Dermis lymphatic vessel endothelial cell (primary cell): ENCODE measurements around the gene VAMP5. TPM values are rescaled to one million over a fixed set of nuclear protein-coding genes. Genes with fewer than 3 reads are reported as not detected.

Experiments used
- total RNA-seq: library from RNA; depleted of rRNA; stranded (reverse); fragments of >200 nt; gene quantifications from 2 replicates; pipeline ENCODE4 v1.2.1, GENCODE V29; 2014

Gene VAMP5
- total RNA-seq, result 89.0 and 119 TPM in 2 replicates

GRCh38 chr2:85584354-85584856, at the start of gene VAMP5:
Gene VAMP5, plus strand, starts transcription at chr2:85584431. Its CDS starts 60 bp downstream, at chr2:85584491.

GRCh38 chr2:85538507-85539360, 45.5 kb upstream of the VAMP5 start, which contains the start of gene MAT2A:
Gene MAT2A, plus strand, starts transcription at chr2:85539168. Its CDS starts 120 bp downstream, at chr2:85539288.

GRCh38 chr2:85561280-85562212, 22.7 kb upstream of the VAMP5 start, which contains the start of gene GGCX:
Gene GGCX, minus strand, starts transcription at chr2:85561493. Its CDS starts 65 bp downstream, at chr2:85561428.

GRCh38 chr2:85577386-85578242, 6.6 kb upstream of the VAMP5 start, which contains the start of gene VAMP8:
Gene VAMP8, plus strand, starts transcription at chr2:85577586. Its CDS starts 61 bp downstream, at chr2:85577647.

GRCh38 chr2:85595301-85596025, 11.2 kb downstream of the VAMP5 start, which contains the start of gene RNF181:
Gene RNF181, plus strand, starts transcription at chr2:85595745. Its CDS starts 19 bp downstream, at chr2:85595764.

GRCh38 chr2:85602476-85603234, 18.4 kb downstream of the VAMP5 start, which contains the start of gene TMEM150A:
Gene TMEM150A, minus strand, starts transcription at chr2:85602698. Its CDS starts 750 bp downstream, at chr2:85601948.

GRCh38 chr2:85611705-85612587, 27.7 kb downstream of the VAMP5 start, which contains the start of gene C2orf68:
Gene C2orf68, minus strand, starts transcription at chr2:85612066. Its CDS starts 82 bp downstream, at chr2:85611984.

Other genes with a start within 250 kb of the VAMP5 start
- gene RETSAT, start 229.9 kb upstream of the VAMP5 start, total RNA-seq, result 59.1 and 68.5 TPM in 2 replicates
- 8.1 and 8.2 TPM in 2 replicates for gene ELMOD3, start 229.7 kb upstream of the VAMP5 start, total RNA-seq
- 30.9 and 39.5 TPM in 2 replicates for gene CAPG, start 174.1 kb upstream of the VAMP5 start, total RNA-seq
- gene SH2D6, start 165.7 kb upstream of the VAMP5 start, total RNA-seq, result 0.11 TPM in 1 of 2 replicates, not detected in the other
- 75.9 and 119 TPM in 2 replicates for gene MAT2A, start 45.3 kb upstream of the VAMP5 start, total RNA-seq
- 30.2 and 33.7 TPM in 2 replicates for gene GGCX, start 22.9 kb upstream of the VAMP5 start, total RNA-seq
- 1.7 and 8.8 TPM in 2 replicates for gene VAMP8, start 6.8 kb upstream of the VAMP5 start, total RNA-seq
- gene RNF181, start 11.3 kb downstream of the VAMP5 start, total RNA-seq, result 200 and 267 TPM in 2 replicates
- gene TMEM150A, start 18.3 kb downstream of the VAMP5 start, total RNA-seq, result 10.1 and 10.8 TPM in 2 replicates
- gene C2orf68, start 27.6 kb downstream of the VAMP5 start, total RNA-seq, result 24.4 and 27.5 TPM in 2 replicates
- 31.8 and 35.0 TPM in 2 replicates for gene USP39, start 31.8 kb downstream of the VAMP5 start, total RNA-seq
- gene SFTPB, start 83.8 kb downstream of the VAMP5 start, total RNA-seq, result not detected in 2 replicates
- gene GNLY, start 109.9 kb downstream of the VAMP5 start, total RNA-seq, result not detected in 2 replicates
- gene ATOH8, start 169.6 kb downstream of the VAMP5 start, total RNA-seq, result 16.5 and 36.4 TPM in 2 replicates